HepG2 (cell line): ENCODE data around the gene NDE1. TPM values are rescaled to one million over a fixed set of nuclear protein-coding genes. Genes with fewer than 3 reads are reported as not detected.
A peak's percentile ranks its signal among the peaks of the same experiment; 100 is the strongest.

ENCODE experiments used
- MED13 ChIP-seq: sonication (generic); formaldehyde crosslinking; IDR thresholded peaks from 2 replicates; pipeline ENCODE4 v1.5.0; 2020; ENCODE audit warnings: missing genetic modification reagents
- NFATC3 ChIP-seq: sonication (generic); formaldehyde crosslinking; IDR thresholded peaks from 2 replicates; pipeline ENCODE4 v1.5.1; 2020; ENCODE audit warnings: mild to moderate bottlenecking, missing genetic modification reagents
- NONO ChIP-seq, 2 experiments: fragments of 450-650 bp in 1 of 2; sonication (generic) in 1 of 2; formaldehyde crosslinking in 1 of 2; IDR thresholded peaks in 1 of 2; conservative IDR thresholded peaks in 1 of 2; 2 replicates each; pipeline versions ENCODE4 v1.6.1 to v1.8.0; 2017 to 2022; ENCODE audit warnings: mild to moderate bottlenecking in 1 of 2, missing genetic modification reagents in 1 of 2, moderate library complexity in 1 of 2
- NR2F2 ChIP-seq: IDR thresholded peaks from 2 replicates; pipeline ENCODE4 v1.6.1; 2012; ENCODE audit warnings: low read depth, inconsistent platforms, borderline replicate concordance
- RFX5 ChIP-seq: IDR thresholded peaks from 2 replicates; pipeline ENCODE4 v1.6.1; 2011; ENCODE audit warnings: low read depth, low read length, improper control_type of control experiment
- ZNF343 ChIP-seq: sonication (generic); formaldehyde crosslinking; IDR thresholded peaks from 2 replicates; pipeline ENCODE4 v1.4.0; 2020; ENCODE audit warnings: mild to moderate bottlenecking, missing genetic modification reagents
- ZNF543 ChIP-seq: sonication (generic); formaldehyde crosslinking; IDR thresholded peaks from 2 replicates; pipeline ENCODE4 v1.4.0; 2020; ENCODE audit warnings: mild to moderate bottlenecking, missing genetic modification reagents
- ZNF644 ChIP-seq: IDR thresholded peaks from 2 replicates; pipeline ENCODE4 v1.6.1; 2016; ENCODE audit warnings: low read depth
- ZNF816 ChIP-seq: sonication (generic); formaldehyde crosslinking; IDR thresholded peaks from 2 replicates; pipeline ENCODE4 v1.8.0; 2022; ENCODE audit warnings: missing genetic modification reagents, mild to moderate bottlenecking, borderline replicate concordance
- polyA plus RNA-seq, 8 experiments: library from polyadenylated mRNA; depleted of rRNA in 3 of 8; stranded (reverse) in 7 of 8; unstranded in 1 of 8; fragments of >200 nt; fragmentation: Illumina TruSeq in 4 of 8; extraction: Trizol in 4 of 8; gene quantifications; 2 replicates each; pipeline versions ENCODE4 v1.2.1 to v1.2.3, GENCODE V29; 2011 to 2016; ENCODE audit warnings: low read depth in 4 of 8, missing spikeins in 1 of 8, mixed read lengths in 1 of 8; ENCODE audit not compliant: insufficient read depth in 1 of 8
- total RNA-seq, 5 experiments: library from RNA; depleted of rRNA; stranded (reverse); fragments of >200 nt; fragmentation: Illumina TruSeq; extraction: Trizol; gene quantifications; 2 replicates each; pipeline ENCODE4 v1.2.3, GENCODE V29; 2016; ENCODE audit warnings: low read depth in 1 of 5
- TF ChIP-seq, protein P1 (sequence below): sonication (generic); formaldehyde crosslinking; IDR thresholded peaks from 2 replicates; pipeline ENCODE4 v1.5.0; 2020; ENCODE audit warnings: missing genetic modification reagents
- TF ChIP-seq, protein P2 (sequence below): sonication (generic); formaldehyde crosslinking; IDR thresholded peaks from 2 replicates; pipeline ENCODE4 v1.5.1; 2020; ENCODE audit warnings: missing genetic modification reagents, mild to moderate bottlenecking, borderline replicate concordance
- TF ChIP-seq, protein P3 (sequence below): sonication (generic); formaldehyde crosslinking; IDR thresholded peaks from 2 replicates; pipeline ENCODE4 v1.5.0; 2020; ENCODE audit warnings: missing genetic modification reagents
- TF ChIP-seq, protein P4 (sequence below): sonication (generic); formaldehyde crosslinking; IDR thresholded peaks from 2 replicates; pipeline ENCODE4 v1.8.0; 2022; ENCODE audit warnings: missing genetic modification reagents, low read depth, mild to moderate bottlenecking, borderline replicate concordance
- TF ChIP-seq, protein P5 (sequence below), 2 experiments: sonication (generic) in 1 of 2; formaldehyde crosslinking in 1 of 2; IDR thresholded peaks; 2 replicates each; pipeline versions ENCODE4 v1.6.1 to v1.9.0; 2014 to 2022; ENCODE audit warnings: antibody characterized with exemption in 1 of 2, borderline replicate concordance in 1 of 2, inconsistent platforms in 1 of 2, low read depth in 1 of 2, missing genetic modification reagents in 1 of 2
- TF ChIP-seq, protein P6 (sequence below): sonication (generic); formaldehyde crosslinking; IDR thresholded peaks from 2 replicates; pipeline ENCODE4 v1.4.0; 2020; ENCODE audit warnings: mild to moderate bottlenecking, missing genetic modification reagents, borderline replicate concordance

NDE1 gene
- total and polyA plus RNA-seq, 2 of the 13 experiments (the other 11 are each of a cell fraction or from before 2014, with no cell fraction given) = 40.9 to 72.5 TPM

DNA sequence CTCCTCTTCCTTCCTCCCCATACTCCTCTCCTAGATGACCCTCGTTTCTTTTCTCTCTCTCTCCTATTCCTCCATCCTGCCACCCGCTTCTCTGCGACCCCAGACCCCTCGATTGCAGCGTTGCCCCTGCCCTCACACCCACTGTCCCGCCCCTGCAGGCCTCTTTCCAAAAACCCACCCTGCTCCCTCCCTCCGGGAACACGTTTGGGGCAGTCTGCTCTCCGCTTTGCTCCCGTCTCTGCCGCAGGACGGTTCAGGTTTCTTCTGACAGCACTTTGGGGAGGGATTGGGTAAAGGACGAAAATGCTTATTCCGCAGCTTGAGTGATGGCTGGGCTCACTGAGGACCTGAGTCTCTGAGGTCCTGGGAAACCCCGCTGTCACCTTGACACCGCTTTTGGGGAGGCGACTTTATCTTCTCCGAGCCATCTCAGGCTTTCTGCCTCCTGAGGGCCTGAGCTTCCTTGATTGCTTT, 690 bp downstream of the NDE1 start (continued):
- TF ChIP-seq, protein P1, sequence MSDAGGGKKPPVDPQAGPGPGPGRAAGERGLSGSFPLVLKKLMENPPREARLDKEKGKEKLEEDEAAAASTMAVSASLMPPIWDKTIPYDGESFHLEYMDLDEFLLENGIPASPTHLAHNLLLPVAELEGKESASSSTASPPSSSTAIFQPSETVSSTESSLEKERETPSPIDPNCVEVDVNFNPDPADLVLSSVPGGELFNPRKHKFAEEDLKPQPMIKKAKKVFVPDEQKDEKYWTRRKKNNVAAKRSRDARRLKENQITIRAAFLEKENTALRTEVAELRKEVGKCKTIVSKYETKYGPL (CRISPR knock-in tag) = no peak
- peak; percentile 46; the same call in 1 of the 2 replicates for TF ChIP-seq NONO (IDR thresholded peaks at IDR 0.05)
- no peak for TF ChIP-seq NONO (CRISPR knock-in tag; conservative IDR thresholded peaks at IDR 0.05)
- TF ChIP-seq RFX5 = no peak
- no peak for TF ChIP-seq MED13
- TF ChIP-seq, protein P2, sequence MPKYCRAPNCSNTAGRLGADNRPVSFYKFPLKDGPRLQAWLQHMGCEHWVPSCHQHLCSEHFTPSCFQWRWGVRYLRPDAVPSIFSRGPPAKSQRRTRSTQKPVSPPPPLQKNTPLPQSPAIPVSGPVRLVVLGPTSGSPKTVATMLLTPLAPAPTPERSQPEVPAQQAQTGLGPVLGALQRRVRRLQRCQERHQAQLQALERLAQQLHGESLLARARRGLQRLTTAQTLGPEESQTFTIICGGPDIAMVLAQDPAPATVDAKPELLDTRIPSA (CRISPR knock-in tag) = no peak
- TF ChIP-seq, protein P3, sequence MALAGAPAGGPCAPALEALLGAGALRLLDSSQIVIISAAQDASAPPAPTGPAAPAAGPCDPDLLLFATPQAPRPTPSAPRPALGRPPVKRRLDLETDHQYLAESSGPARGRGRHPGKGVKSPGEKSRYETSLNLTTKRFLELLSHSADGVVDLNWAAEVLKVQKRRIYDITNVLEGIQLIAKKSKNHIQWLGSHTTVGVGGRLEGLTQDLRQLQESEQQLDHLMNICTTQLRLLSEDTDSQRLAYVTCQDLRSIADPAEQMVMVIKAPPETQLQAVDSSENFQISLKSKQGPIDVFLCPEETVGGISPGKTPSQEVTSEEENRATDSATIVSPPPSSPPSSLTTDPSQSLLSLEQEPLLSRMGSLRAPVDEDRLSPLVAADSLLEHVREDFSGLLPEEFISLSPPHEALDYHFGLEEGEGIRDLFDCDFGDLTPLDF (CRISPR knock-in tag) = no peak
- TF ChIP-seq ZNF644 (CRISPR knock-in tag) = no peak
- TF ChIP-seq ZNF543 (CRISPR knock-in tag) = no peak
- TF ChIP-seq, protein P4, sequence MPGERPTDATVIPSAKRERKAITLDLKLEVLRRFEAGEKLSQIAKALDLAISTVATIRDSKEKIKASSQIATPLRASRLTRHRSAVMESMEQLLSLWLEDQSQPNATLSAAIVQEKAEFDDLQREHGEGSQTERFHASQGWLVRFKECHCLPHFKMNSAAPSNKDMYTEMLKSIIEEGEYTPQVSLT (CRISPR knock-in tag) = no peak
- no peak for TF ChIP-seq ZNF816 (CRISPR knock-in tag)
- TF ChIP-seq, protein P5, sequence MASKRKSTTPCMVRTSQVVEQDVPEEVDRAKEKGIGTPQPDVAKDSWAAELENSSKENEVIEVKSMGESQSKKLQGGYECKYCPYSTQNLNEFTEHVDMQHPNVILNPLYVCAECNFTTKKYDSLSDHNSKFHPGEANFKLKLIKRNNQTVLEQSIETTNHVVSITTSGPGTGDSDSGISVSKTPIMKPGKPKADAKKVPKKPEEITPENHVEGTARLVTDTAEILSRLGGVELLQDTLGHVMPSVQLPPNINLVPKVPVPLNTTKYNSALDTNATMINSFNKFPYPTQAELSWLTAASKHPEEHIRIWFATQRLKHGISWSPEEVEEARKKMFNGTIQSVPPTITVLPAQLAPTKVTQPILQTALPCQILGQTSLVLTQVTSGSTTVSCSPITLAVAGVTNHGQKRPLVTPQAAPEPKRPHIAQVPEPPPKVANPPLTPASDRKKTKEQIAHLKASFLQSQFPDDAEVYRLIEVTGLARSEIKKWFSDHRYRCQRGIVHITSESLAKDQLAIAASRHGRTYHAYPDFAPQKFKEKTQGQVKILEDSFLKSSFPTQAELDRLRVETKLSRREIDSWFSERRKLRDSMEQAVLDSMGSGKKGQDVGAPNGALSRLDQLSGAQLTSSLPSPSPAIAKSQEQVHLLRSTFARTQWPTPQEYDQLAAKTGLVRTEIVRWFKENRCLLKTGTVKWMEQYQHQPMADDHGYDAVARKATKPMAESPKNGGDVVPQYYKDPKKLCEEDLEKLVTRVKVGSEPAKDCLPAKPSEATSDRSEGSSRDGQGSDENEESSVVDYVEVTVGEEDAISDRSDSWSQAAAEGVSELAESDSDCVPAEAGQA (IDR thresholded peaks at IDR 0.05; ENCODE audit: low read depth) = no peak
- TF ChIP-seq, protein P5 (CRISPR knock-in tag; IDR thresholded peaks at IDR 0.05; ENCODE audit: borderline replicate concordance) = no peak
- TF ChIP-seq NFATC3 (CRISPR knock-in tag) = no peak
- TF ChIP-seq ZNF343 = no peak
- no peak for TF ChIP-seq NR2F2
- TF ChIP-seq, protein P6, sequence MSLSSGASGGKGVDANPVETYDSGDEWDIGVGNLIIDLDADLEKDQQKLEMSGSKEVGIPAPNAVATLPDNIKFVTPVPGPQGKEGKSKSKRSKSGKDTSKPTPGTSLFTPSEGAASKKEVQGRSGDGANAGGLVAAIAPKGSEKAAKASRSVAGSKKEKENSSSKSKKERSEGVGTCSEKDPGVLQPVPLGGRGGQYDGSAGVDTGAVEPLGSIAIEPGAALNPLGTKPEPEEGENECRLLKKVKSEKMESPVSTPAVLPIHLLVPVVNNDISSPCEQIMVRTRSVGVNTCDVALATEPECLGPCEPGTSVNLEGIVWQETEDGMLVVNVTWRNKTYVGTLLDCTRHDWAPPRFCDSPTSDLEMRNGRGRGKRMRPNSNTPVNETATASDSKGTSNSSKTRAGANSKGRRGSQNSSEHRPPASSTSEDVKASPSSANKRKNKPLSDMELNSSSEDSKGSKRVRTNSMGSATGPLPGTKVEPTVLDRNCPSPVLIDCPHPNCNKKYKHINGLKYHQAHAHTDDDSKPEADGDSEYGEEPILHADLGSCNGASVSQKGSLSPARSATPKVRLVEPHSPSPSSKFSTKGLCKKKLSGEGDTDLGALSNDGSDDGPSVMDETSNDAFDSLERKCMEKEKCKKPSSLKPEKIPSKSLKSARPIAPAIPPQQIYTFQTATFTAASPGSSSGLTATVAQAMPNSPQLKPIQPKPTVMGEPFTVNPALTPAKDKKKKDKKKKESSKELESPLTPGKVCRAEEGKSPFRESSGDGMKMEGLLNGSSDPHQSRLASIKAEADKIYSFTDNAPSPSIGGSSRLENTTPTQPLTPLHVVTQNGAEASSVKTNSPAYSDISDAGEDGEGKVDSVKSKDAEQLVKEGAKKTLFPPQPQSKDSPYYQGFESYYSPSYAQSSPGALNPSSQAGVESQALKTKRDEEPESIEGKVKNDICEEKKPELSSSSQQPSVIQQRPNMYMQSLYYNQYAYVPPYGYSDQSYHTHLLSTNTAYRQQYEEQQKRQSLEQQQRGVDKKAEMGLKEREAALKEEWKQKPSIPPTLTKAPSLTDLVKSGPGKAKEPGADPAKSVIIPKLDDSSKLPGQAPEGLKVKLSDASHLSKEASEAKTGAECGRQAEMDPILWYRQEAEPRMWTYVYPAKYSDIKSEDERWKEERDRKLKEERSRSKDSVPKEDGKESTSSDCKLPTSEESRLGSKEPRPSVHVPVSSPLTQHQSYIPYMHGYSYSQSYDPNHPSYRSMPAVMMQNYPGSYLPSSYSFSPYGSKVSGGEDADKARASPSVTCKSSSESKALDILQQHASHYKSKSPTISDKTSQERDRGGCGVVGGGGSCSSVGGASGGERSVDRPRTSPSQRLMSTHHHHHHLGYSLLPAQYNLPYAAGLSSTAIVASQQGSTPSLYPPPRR (CRISPR knock-in tag) = no peak
